ENCODE results near the gene NRG3.

DNA sequence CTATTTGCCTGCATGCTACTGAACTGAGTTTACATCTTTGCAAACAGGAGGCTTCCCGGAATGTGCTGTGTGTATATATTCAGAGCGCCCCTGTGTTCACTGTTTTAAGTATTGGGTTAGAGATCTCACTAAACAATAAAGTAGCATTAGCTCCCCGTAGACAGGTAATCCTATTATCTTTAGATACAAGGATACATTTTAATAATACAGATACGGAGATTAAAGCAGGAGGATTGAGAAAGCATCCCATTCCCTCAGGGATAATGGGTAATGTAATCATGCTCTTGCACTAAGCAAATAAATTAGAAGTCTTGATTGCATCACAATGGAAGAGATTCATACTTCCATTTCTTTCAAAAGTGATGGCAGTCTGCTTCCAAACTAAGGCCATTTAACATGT lies 809.0 kb downstream of the NRG3 start:
- no peak for TF ChIP-seq EZH2 (IDR thresholded peaks at IDR 0.05)
- TF ChIP-seq, protein P1, sequence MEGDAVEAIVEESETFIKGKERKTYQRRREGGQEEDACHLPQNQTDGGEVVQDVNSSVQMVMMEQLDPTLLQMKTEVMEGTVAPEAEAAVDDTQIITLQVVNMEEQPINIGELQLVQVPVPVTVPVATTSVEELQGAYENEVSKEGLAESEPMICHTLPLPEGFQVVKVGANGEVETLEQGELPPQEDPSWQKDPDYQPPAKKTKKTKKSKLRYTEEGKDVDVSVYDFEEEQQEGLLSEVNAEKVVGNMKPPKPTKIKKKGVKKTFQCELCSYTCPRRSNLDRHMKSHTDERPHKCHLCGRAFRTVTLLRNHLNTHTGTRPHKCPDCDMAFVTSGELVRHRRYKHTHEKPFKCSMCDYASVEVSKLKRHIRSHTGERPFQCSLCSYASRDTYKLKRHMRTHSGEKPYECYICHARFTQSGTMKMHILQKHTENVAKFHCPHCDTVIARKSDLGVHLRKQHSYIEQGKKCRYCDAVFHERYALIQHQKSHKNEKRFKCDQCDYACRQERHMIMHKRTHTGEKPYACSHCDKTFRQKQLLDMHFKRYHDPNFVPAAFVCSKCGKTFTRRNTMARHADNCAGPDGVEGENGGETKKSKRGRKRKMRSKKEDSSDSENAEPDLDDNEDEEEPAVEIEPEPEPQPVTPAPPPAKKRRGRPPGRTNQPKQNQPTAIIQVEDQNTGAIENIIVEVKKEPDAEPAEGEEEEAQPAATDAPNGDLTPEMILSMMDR (IDR thresholded peaks at IDR 0.05 in 2 of 3, conservative IDR thresholded peaks at IDR 0.05 in 1 of 3; ENCODE audit: borderline replicate concordance in 1 of 3, insufficient read depth in 1 of 3, low read depth in 2 of 3, low read length in 2 of 3) = no peak
- TF ChIP-seq, protein P2, sequence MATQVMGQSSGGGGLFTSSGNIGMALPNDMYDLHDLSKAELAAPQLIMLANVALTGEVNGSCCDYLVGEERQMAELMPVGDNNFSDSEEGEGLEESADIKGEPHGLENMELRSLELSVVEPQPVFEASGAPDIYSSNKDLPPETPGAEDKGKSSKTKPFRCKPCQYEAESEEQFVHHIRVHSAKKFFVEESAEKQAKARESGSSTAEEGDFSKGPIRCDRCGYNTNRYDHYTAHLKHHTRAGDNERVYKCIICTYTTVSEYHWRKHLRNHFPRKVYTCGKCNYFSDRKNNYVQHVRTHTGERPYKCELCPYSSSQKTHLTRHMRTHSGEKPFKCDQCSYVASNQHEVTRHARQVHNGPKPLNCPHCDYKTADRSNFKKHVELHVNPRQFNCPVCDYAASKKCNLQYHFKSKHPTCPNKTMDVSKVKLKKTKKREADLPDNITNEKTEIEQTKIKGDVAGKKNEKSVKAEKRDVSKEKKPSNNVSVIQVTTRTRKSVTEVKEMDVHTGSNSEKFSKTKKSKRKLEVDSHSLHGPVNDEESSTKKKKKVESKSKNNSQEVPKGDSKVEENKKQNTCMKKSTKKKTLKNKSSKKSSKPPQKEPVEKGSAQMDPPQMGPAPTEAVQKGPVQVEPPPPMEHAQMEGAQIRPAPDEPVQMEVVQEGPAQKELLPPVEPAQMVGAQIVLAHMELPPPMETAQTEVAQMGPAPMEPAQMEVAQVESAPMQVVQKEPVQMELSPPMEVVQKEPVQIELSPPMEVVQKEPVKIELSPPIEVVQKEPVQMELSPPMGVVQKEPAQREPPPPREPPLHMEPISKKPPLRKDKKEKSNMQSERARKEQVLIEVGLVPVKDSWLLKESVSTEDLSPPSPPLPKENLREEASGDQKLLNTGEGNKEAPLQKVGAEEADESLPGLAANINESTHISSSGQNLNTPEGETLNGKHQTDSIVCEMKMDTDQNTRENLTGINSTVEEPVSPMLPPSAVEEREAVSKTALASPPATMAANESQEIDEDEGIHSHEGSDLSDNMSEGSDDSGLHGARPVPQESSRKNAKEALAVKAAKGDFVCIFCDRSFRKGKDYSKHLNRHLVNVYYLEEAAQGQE (IDR thresholded peaks at IDR 0.05; ENCODE audit: low read depth) = no peak
- TF ChIP-seq EZH2phosphoT487 (IDR thresholded peaks at IDR 0.05; ENCODE audit: borderline replicate concordance) = no peak
- no peak for TF ChIP-seq POLR2A (IDR thresholded peaks at IDR 0.05; ENCODE audit: borderline replicate concordance, extremely low read depth, insufficient read depth, insufficient read length)
- TF ChIP-seq ZNF274 (IDR thresholded peaks at IDR 0.05; ENCODE audit: low read depth, low read length) = no peak
- TF ChIP-seq, protein P3, sequence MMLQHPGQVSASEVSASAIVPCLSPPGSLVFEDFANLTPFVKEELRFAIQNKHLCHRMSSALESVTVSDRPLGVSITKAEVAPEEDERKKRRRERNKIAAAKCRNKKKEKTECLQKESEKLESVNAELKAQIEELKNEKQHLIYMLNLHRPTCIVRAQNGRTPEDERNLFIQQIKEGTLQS (IDR thresholded peaks at IDR 0.05) = no peak
- TF ChIP-seq CBX3 (IDR thresholded peaks at IDR 0.05; ENCODE audit: low read depth) = no peak
- TF ChIP-seq POLR2AphosphoS5 (IDR thresholded peaks at IDR 0.05; ENCODE audit: low read depth, low read length) = no peak
- TF ChIP-seq FOSL1 (IDR thresholded peaks at IDR 0.05; ENCODE audit: low read depth) = no peak
- no peak for TF ChIP-seq ZFX (IDR thresholded peaks at IDR 0.05)
- TF ChIP-seq CEBPB (IDR thresholded peaks at IDR 0.05; ENCODE audit: low read depth) = no peak
- TF ChIP-seq EGR1 (IDR thresholded peaks at IDR 0.05; ENCODE audit: low read depth) = no peak
